Activated CD4-positive, alpha-beta T cell treated with anti-CD3 and anti-CD28 coated beads, Interleukin-2, amount 10 ng/mL, durations not matched to agents 7 days and 5 days (primary cell): Measurements from ENCODE around the gene DUSP1. TPM values are rescaled to one million over a fixed set of nuclear protein-coding genes. Genes with fewer than 3 reads are reported as not detected.

ENCODE experiments used
- CTCF ChIA-PET: fragments of 350-600 bp; sonication (Branson Sonifier 250); formaldehyde crosslinking; loops from one replicate; lab custom pipeline; 2021; ENCODE audit warnings: antibody characterized with exemption; lab: Charles Lee
- POLR2A ChIA-PET: fragments of 350-600 bp; sonication (Branson Sonifier 250); formaldehyde crosslinking; loops from one replicate; lab custom pipeline; 2021; ENCODE audit warnings: antibody characterized with exemption; lab: Charles Lee
- DNase-seq: peaks from one replicate; pipeline ENCODE4 v3.0.0-alpha.2; 2020
- H3K27ac Mint-ChIP-seq: one replicate; pipeline ENCODE4 v1.8.0; 2021; ENCODE audit warnings: mild to moderate bottlenecking, moderate library complexity, mixed read lengths
- H3K27me3 Mint-ChIP-seq: one replicate; pipeline ENCODE4 v1.8.0; 2021; ENCODE audit warnings: mixed read lengths
- H3K36me3 Mint-ChIP-seq: one replicate; pipeline ENCODE4 v1.8.0; 2021; ENCODE audit warnings: low read depth, mixed read lengths
- H3K4me1 Mint-ChIP-seq: one replicate; pipeline ENCODE4 v1.8.0; 2021; ENCODE audit warnings: mixed read lengths
- H3K4me3 Mint-ChIP-seq: one replicate; pipeline ENCODE4 v1.8.0; 2021; ENCODE audit warnings: mild to moderate bottlenecking, moderate library complexity, mixed read lengths
- H3K9me3 Mint-ChIP-seq: one replicate; pipeline ENCODE4 v1.8.0; 2021; ENCODE audit warnings: mixed read lengths
- total RNA-seq, 2 experiments: library from RNA; stranded (reverse); gene quantifications; one replicate each; pipeline ENCODE4 v1.2.3, GENCODE V29; 2021

DUSP1 gene
- total RNA-seq, 2 experiments from 2014 or later = 11.3 to 14.9 TPM

DNA sequence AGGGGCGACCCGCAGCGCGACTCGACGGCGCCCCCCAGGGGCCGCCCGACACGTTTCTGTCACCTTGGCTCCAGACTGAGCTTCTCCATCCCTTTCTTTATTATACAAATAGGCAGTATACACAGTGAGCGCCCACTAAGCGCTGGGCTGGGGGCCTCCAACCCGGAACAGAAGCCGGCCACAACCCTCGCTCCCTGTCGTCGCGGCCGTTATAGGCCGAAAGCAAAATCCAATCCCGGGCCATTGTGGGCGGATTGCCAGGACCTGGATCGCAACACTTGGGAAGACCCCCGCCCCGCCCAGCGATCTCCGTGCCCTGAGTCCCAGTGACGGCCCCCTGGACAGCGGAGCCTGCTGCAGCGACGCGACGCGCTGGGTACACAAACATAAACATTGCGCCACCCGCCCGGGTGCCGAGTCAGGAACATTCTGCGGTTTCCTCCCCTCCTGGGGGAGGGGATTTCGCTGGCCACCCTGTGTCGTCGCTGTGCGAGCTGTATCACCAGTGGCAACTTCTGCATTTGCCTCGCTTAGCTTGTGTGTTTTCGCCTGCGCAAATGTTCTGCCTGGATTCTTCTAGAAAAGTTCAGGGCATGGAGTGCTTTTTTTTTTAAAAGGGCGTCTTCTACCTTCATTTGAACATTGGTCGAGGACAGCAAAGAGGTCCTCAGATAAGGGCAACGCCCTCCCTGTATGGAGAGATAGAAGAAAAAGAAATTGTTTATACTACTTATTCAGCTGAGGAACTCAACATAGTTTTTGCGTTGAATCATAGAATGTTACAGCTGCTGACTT is 1.3 kb upstream of the DUSP1 start:
- DNase-seq = peak; percentile 78
- no peaks in the 10 kb centered on the region for H3K27me3 Mint-ChIP-seq
- peaks cover 11% of the 10 kb centered on the region for H3K36me3 Mint-ChIP-seq
- H3K4me1 Mint-ChIP-seq = peaks cover 57% of the 10 kb centered on the region
- no peaks in the 10 kb centered on the region for H3K9me3 Mint-ChIP-seq
- CTCF ChIA-PET = interaction anchor here (0.6 to 4.5 kb wide), 28 partner anchors 8 to 765 kb away, joined by 3 to 26 read pairs (median 4); partner anchors contain the start of genes ERGIC1 and RPL26L1
- POLR2A ChIA-PET = interaction anchor here (0.7 kb wide), 1 partner anchor 15 kb away, joined by 4 read pairs; no protein-coding TSS in a partner anchor
- H3K27ac Mint-ChIP-seq = peak overlapping the region; percentile 99
- peak overlapping the region; percentile 82 for H3K4me3 Mint-ChIP-seq

DNA sequence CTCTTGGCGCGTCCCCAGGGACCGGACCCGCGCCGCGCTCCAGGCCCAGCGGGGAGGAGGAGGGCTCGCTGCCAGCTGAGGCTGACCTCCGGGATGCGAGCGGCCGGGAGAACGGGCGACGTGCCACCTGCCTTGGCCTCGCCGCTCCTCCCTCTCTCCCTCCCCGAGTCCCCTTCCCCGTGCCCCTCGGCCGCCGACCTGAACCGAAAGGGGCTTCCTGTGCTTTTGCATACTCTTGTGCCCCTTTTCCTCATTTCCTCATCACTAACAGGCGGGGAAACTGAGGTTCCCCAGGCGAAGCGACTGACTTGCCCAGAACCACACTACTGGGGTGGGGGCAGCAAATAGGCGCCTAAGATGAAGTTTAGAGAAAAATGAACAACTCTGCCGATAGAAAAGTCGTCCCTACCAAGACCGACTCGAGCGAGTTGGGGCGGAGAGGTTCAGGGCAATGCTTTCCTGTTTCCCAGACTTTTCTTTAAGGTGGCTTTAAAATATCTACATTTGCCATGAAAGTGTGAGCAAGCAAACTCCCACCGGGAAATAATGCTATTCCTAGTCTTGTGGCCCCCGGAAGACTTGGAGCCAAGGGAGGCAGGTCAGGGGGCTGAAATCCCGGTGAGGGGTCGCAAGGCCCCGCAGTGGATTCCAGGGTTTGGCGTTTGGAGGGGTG is 580 bp upstream of the DUSP1 start:
- Mint-ChIP-seq H3K4me1 (peaks cover 53% of the 10 kb centered on the region), H3K27ac (peak overlapping the region; percentile 99), H3K4me3 (peak overlapping the region; percentile 87), H3K36me3 (peaks cover 11% of the 10 kb centered on the region), H3K9me3 (no peaks in the 10 kb centered on the region), H3K27me3 (no peaks in the 10 kb centered on the region)
- ChIA-PET CTCF (interaction anchor here (0.6 to 4.5 kb wide), 34 partner anchors 10 to 764 kb away, joined by 3 to 26 read pairs (median 4); partner anchors contain the start of genes ERGIC1 and RPL26L1), POLR2A (interaction anchor here (0.5 to 0.7 kb wide), 3 partner anchors 11 to 584 kb away, joined by 3 to 5 read pairs (median 4); no protein-coding TSS in a partner anchor)
- no peak for DNase-seq

DNA sequence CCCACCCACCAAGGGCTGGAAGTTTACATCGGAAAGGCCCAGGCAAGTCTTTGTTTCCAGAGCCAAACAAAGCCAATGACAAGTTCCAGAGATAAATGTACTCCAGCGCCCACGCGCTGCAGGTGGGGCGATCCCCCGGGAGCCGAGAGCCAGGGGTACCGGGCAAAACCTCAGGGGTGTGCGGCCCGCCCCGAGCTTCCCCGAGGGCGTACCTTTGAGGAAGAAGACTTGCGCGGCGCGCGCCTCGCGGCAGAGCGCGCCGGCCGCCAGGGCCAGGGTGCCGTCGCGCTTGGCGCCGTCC is 671 bp downstream of the DUSP1 start:
- no peak for DNase-seq
- Mint-ChIP-seq H3K4me1 (peaks cover 55% of the 10 kb centered on the region), H3K27me3 (no peaks in the 10 kb centered on the region), H3K36me3 (peaks cover 11% of the 10 kb centered on the region), H3K4me3 (peak overlapping the region; percentile 78), H3K27ac (peak overlapping the region; percentile 87), H3K9me3 (no peaks in the 10 kb centered on the region)
- ChIA-PET POLR2A (interaction anchor here (0.9 kb wide), 1 partner anchor 65 kb away, joined by 3 read pairs; no protein-coding TSS in a partner anchor), CTCF (interaction anchor here (0.8 to 4.5 kb wide), 13 partner anchors 9 to 287 kb away, joined by 3 to 26 read pairs (median 4); no protein-coding TSS in a partner anchor)

GRCh38 chr5:172769616-172770373 is 1.2 kb downstream of the DUSP1 start:
- no peaks in the 10 kb centered on the region for H3K27me3 Mint-ChIP-seq
- H3K27ac Mint-ChIP-seq = peak overlapping the region; percentile 87
- peak overlapping the region; percentile 78 for H3K4me3 Mint-ChIP-seq
- no peaks in the 10 kb centered on the region for H3K9me3 Mint-ChIP-seq
- DNase-seq = peak; percentile 21
- CTCF ChIA-PET = interaction anchor here (0.8 to 4.5 kb wide), 9 partner anchors 8 to 156 kb away, joined by 3 to 26 read pairs (median 4); no protein-coding TSS in a partner anchor
- POLR2A ChIA-PET = interaction anchor here (0.9 kb wide), 1 partner anchor 66 kb away, joined by 3 read pairs; no protein-coding TSS in a partner anchor
- peaks cover 11% of the 10 kb centered on the region for H3K36me3 Mint-ChIP-seq
- H3K4me1 Mint-ChIP-seq = peaks cover 59% of the 10 kb centered on the region

- DNase-seq = no peak
- POLR2A ChIA-PET = no interaction called here
- H3K9me3 Mint-ChIP-seq = no peaks in the 10 kb centered on the region
- no peaks in the 10 kb centered on the region for H3K27me3 Mint-ChIP-seq
- H3K4me3 Mint-ChIP-seq = peak overlapping the region; percentile 78
- H3K36me3 Mint-ChIP-seq = peaks cover 11% of the 10 kb centered on the region
- peak overlapping the region; percentile 62 for H3K27ac Mint-ChIP-seq
- CTCF ChIA-PET = interaction anchor here (1.1 to 1.3 kb wide), 2 partner anchors 27 to 49 kb away, joined by 3 read pairs; no protein-coding TSS in a partner anchor
- H3K4me1 Mint-ChIP-seq = peaks cover 58% of the 10 kb centered on the region
Observed at GRCh38 chr5:172769342-172769615, 1.7 kb downstream of the DUSP1 start.

DNA sequence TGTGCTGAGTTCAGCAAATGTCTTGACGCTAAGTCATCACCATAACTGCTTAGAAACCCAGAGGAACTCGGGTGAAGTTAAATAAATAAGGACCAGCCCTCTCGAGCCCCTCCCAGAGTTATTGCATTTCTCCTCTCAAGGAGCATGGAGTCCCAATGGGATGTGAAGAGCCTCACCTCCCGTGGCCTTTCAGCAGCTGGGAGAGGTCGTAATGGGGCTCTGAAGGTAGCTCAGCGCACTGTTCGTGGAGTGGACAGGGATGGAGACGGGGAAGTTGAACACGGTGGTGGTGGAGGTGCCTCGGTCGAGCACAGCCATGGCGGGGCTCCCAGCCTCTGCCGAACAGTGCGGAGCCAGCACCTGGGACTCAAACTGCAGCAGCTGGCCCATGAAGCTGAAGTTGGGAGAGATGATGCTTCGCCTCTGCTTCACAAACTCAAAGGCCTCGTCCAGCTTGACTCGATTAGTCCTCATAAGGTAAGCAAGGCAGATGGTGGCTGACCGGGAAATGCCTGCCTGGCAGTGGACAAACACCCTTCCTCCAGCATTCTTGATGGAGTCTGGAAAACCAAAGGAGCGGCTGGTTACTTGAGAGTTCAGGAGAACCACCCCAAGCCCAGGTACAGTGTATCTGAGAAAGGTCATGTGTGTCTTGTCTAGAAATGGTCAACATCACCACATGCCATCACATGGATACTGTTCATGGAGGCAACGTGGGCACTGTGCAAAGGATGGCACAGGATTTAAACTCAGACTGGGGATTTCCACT is 2.2 kb downstream of the DUSP1 start:
- Mint-ChIP-seq H3K27ac (peak overlapping the region; percentile 62), H3K36me3 (peaks cover 11% of the 10 kb centered on the region), H3K9me3 (no peaks in the 10 kb centered on the region), H3K4me3 (no peak overlapping the region), H3K27me3 (no peaks in the 10 kb centered on the region), H3K4me1 (peaks cover 55% of the 10 kb centered on the region)
- POLR2A ChIA-PET = no interaction called here
- CTCF ChIA-PET = interaction anchor here (1.1 to 1.3 kb wide), 2 partner anchors 28 to 48 kb away, joined by 3 read pairs; no protein-coding TSS in a partner anchor
- DNase-seq = no peak

DNA sequence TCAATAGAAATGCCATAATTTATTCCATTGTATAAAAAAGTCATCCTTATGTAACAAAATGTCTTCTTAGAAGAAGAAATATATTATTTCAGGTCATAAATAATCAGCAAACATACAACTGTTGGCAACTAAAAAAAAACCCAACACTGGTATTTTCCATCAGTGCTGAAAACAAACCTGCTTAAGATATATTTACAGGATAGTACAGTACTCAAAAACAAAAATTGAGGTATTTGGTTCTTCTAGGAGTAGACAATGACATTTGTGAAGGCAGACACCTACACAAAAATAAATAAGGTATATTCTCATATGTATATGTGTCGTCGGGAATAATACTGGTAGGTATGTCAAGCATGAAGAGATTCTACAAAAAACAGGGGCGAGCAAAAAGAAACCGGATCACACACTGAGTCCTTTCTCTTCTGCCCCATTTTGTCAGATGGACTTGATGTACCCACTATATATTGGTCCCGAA is 2.9 kb downstream of the DUSP1 start:
- ChIA-PET POLR2A (no interaction called here), CTCF (interaction anchor here (1.1 kb wide), 1 partner anchor 28 kb away, joined by 3 read pairs; no protein-coding TSS in a partner anchor)
- Mint-ChIP-seq H3K36me3 (peaks cover 11% of the 10 kb centered on the region), H3K4me3 (no peak overlapping the region), H3K27ac (no peak overlapping the region), H3K4me1 (peaks cover 49% of the 10 kb centered on the region), H3K9me3 (no peaks in the 10 kb centered on the region), H3K27me3 (no peaks in the 10 kb centered on the region)
- DNase-seq = no peak

GRCh38 chr5:172766287-172767108 is 4.5 kb downstream of the DUSP1 start:
- CTCF ChIA-PET = no interaction called here
- H3K4me3 Mint-ChIP-seq = no peak overlapping the region
- no peaks in the 10 kb centered on the region for H3K9me3 Mint-ChIP-seq
- DNase-seq = no peak
- POLR2A ChIA-PET = no interaction called here
- no peaks in the 10 kb centered on the region for H3K27me3 Mint-ChIP-seq
- peak overlapping the region; percentile 88 for H3K27ac Mint-ChIP-seq
- peaks cover 11% of the 10 kb centered on the region for H3K36me3 Mint-ChIP-seq
- H3K4me1 Mint-ChIP-seq = peaks cover 35% of the 10 kb centered on the region

GRCh38 chr5:172765766-172766286 is 5.2 kb downstream of the DUSP1 start:
- ChIA-PET POLR2A (no interaction called here), CTCF (interaction anchor here (0.6 to 1.6 kb wide), 5 partner anchors 8 to 1398 kb away, joined by 3 to 8 read pairs (median 4); no protein-coding TSS in a partner anchor)
- H3K27ac Mint-ChIP-seq = peak overlapping the region; percentile 88
- H3K36me3 Mint-ChIP-seq = peaks cover 11% of the 10 kb centered on the region
- peak overlapping the region; percentile 70 for H3K4me3 Mint-ChIP-seq
- no peaks in the 10 kb centered on the region for H3K9me3 Mint-ChIP-seq
- H3K27me3 Mint-ChIP-seq = no peaks in the 10 kb centered on the region
- peaks cover 34% of the 10 kb centered on the region for H3K4me1 Mint-ChIP-seq
- no peak for DNase-seq

DNA sequence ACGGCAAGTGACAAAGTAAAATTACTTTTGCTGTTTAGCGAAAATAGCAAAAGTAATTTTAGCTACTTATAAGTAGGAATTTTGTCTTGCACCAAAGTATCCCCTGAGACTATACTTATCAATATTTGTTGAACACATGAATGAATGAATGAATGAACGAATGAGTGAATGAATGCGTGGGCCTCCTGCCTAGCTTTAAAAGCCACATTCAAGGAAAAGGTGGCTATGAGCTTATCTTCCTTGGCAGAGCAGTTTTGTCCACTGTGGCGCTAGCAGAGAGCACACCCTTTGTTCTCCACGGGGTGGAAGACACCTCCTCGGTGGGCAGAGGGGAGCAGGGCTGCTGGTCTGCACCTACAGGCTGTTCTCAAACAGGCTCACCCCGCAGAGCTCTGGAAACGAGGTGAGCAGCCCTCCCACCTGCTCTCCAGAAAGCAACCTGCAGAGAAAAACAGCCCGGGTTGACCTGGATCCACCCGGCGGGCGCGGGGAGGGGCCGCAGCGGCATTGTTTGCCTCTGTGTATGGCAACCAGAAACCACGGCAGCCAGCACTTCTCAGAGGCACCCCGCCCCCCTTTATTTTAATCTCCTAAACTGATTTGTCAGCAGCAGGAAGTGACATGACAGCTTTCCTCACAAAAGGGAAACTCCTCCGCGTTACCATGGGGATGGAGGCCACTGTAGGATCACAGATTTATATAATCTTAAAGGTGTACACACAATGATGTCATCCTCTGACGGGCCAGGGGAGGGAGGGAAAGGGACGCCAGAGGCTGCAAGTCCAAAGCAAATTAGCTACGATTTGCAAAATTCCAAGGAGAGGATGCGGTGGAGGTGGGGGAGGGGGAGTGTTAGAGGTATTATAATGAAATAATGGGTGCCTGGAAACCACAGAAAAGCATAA is 5.9 kb downstream of the DUSP1 start:
- Mint-ChIP-seq H3K27me3 (no peaks in the 10 kb centered on the region), H3K27ac (peak overlapping the region; percentile 88), H3K4me1 (peaks cover 32% of the 10 kb centered on the region), H3K36me3 (peaks cover 11% of the 10 kb centered on the region), H3K9me3 (no peaks in the 10 kb centered on the region), H3K4me3 (peak overlapping the region; percentile 70)
- DNase-seq = peak; percentile 99
- POLR2A ChIA-PET = interaction anchor here (0.6 kb wide), 1 partner anchor 50 kb away, joined by 3 read pairs; no protein-coding TSS in a partner anchor
- CTCF ChIA-PET = interaction anchor here (0.6 to 1.6 kb wide), 7 partner anchors 9 to 1397 kb away, joined by 3 to 8 read pairs (median 4); no protein-coding TSS in a partner anchor
